Endothelial cell of umbilical vein (primary cell): ENCODE measurements around the gene OOSP4B. TPM values are rescaled to one million over a fixed set of nuclear protein-coding genes. Genes with fewer than 3 reads are reported as not detected.

Source experiments
- BruUV-seq: library from RNA; stranded (reverse); fragments of 400-500 nt; replicated peaks from 2 replicates; lab custom pipeline; 2021; lab: Mats Ljungman, UMichigan
- CTCF ChIA-PET: fragments of 300-600, 350-600 bp; sonication (Branson Sonifier 250); formaldehyde crosslinking; loops from one replicate; lab custom pipeline; 2021; ENCODE audit warnings: antibody characterized with exemption, inconsistent platforms; lab: Charles Lee
- POLR2A ChIA-PET: fragments of 300-600, 350-600 bp; sonication (Branson Sonifier 250); formaldehyde crosslinking; loops from one replicate; lab custom pipeline; 2021; ENCODE audit warnings: antibody characterized with exemption, inconsistent platforms; lab: Charles Lee
- DNase-seq: peaks from one replicate; pipeline ENCODE4 v3.0.0-alpha.2; 2011; ENCODE audit warnings: low read depth, low spot score
- FAIRE-seq: peaks from 2 replicates; lab custom pipeline; 2011; peaks lifted over from hg19 to GRCh38; lab: Jason Lieb, UNC
- H2AFZ ChIP-seq: 2 replicates; pipeline ENCODE4 v1.6.0; 2012; ENCODE audit warnings: low read depth, low read length, control low read depth, inconsistent platforms
- H3K27ac ChIP-seq: 2 replicates; pipeline ENCODE4 v1.5.1; 2011; ENCODE audit warnings: low read depth, mild to moderate bottlenecking, control low read depth, low read length, moderate library complexity; ENCODE audit not compliant: insufficient read depth
- H3K27me3 ChIP-seq, 2 experiments: 2 replicates each; pipeline versions ENCODE4 v1.6.0 to v1.6.1; 2011; ENCODE audit warnings: low read length in 2 of 2, mixed read lengths in 1 of 2; ENCODE audit not compliant: control insufficient read depth in 2 of 2, insufficient read depth in 2 of 2
- H3K36me3 ChIP-seq, 2 experiments: 2 replicates in 1 of 2; 3 replicates in 1 of 2; pipeline ENCODE4 v1.5.1; 2011; ENCODE audit warnings: low read length in 2 of 2, mild to moderate bottlenecking in 1 of 2, moderate library complexity in 1 of 2; ENCODE audit not compliant: control insufficient read depth in 2 of 2, insufficient read depth in 2 of 2; ENCODE audit errors: extremely low read depth in 1 of 2
- H3K4me1 ChIP-seq: 3 replicates; pipeline ENCODE4 v1.5.1; 2011; ENCODE audit warnings: mild to moderate bottlenecking, low read length; ENCODE audit not compliant: control insufficient read depth, insufficient read depth; ENCODE audit errors: extremely low read depth
- H3K4me2 ChIP-seq: 2 replicates; pipeline ENCODE4 v1.6.1; 2011; ENCODE audit warnings: low read length, control low read depth, mixed read lengths; ENCODE audit not compliant: insufficient read depth
- H3K4me3 ChIP-seq, 3 experiments: fragments of 200-600 bp in 1 of 3; sonication (generic), shearing (Covaris generic) in 1 of 3; replicated peaks in 1 of 3; 2 replicates each; pipeline ENCODE4 v1.5.1; 2011 to 2016; ENCODE audit warnings: control low read depth in 3 of 3, low read length in 3 of 3, mild to moderate bottlenecking in 2 of 3, inconsistent platforms in 1 of 3, low read depth in 1 of 3, moderate library complexity in 1 of 3; ENCODE audit not compliant: insufficient read depth in 1 of 3
- H3K79me2 ChIP-seq: 2 replicates; pipeline ENCODE4 v1.6.0; 2012; ENCODE audit warnings: low read length, inconsistent platforms; ENCODE audit not compliant: control insufficient read depth, insufficient read depth
- H3K9ac ChIP-seq: replicated peaks from 2 replicates; pipeline ENCODE3; 2011; ENCODE audit warnings: low read length, control low read depth; ENCODE audit not compliant: insufficient read depth; ENCODE audit errors: extremely low read depth
- H3K9me1 ChIP-seq: replicated peaks from 3 replicates; pipeline ENCODE4 v1.6.0; 2011; ENCODE audit warnings: mild to moderate bottlenecking, low read length; ENCODE audit not compliant: control insufficient read depth, insufficient read depth; ENCODE audit errors: extremely low read depth
- H3K9me3 ChIP-seq: replicated peaks from 2 replicates; pipeline ENCODE4 v1.5.1; 2012; ENCODE audit warnings: low read length, inconsistent platforms; ENCODE audit not compliant: control insufficient read depth, insufficient read depth
- H4K20me1 ChIP-seq: replicated peaks from 2 replicates; pipeline ENCODE3; 2011; ENCODE audit warnings: mild to moderate bottlenecking, low read length; ENCODE audit not compliant: control insufficient read depth, insufficient read depth; ENCODE audit errors: extremely low read depth
- CTCF ChIP-seq, 2 donors: IDR thresholded peaks; 1 replicate in 1 of 2; 2 replicates in 1 of 2; pipeline ENCODE4 v1.5.1; 2011; ENCODE audit warnings: low read length in 2 of 2, mild to moderate bottlenecking in 2 of 2, moderate library complexity in 2 of 2, control low read depth in 1 of 2, inconsistent platforms in 1 of 2, low read depth in 1 of 2; ENCODE audit not compliant: insufficient read depth in 1 of 2; ENCODE audit errors: extremely low read depth in 1 of 2
- EZH2 ChIP-seq: IDR thresholded peaks from 2 replicates; pipeline ENCODE4 v1.6.1; 2012; ENCODE audit warnings: borderline replicate concordance, low read depth, mild to moderate bottlenecking, moderate library complexity, low read length, inconsistent platforms; ENCODE audit not compliant: severe bottlenecking
- FOS ChIP-seq: IDR thresholded peaks from 2 replicates; pipeline ENCODE4 v1.6.1; 2011; ENCODE audit warnings: mild to moderate bottlenecking, low read length, moderate library complexity, borderline replicate concordance; ENCODE audit not compliant: insufficient read depth
- GATA2 ChIP-seq: IDR thresholded peaks from 2 replicates; pipeline ENCODE4 v1.7.0; 2011; ENCODE audit warnings: low read depth, mild to moderate bottlenecking, moderate library complexity, mixed read lengths, low read length; ENCODE audit not compliant: insufficient read length, insufficient read depth
- JUN ChIP-seq: IDR thresholded peaks from 2 replicates; pipeline ENCODE4 v1.6.1; 2011; ENCODE audit warnings: borderline replicate concordance, low read depth; ENCODE audit not compliant: insufficient read length, insufficient read depth
- MAX ChIP-seq: IDR thresholded peaks from 2 replicates; pipeline ENCODE4 v1.6.1; 2011; ENCODE audit not compliant: insufficient read depth, insufficient read length
- MYC ChIP-seq: IDR thresholded peaks from one replicate; pipeline ENCODE4 v1.6.1; 2011; ENCODE audit warnings: mild to moderate bottlenecking, low read depth, low read length
- POLR2A ChIP-seq: IDR thresholded peaks from 2 replicates; pipeline ENCODE4 v1.6.1; 2012; ENCODE audit warnings: low read depth, mild to moderate bottlenecking, control low read depth, low read length
- POLR2AphosphoS5 ChIP-seq: IDR thresholded peaks from 2 replicates; pipeline ENCODE4 v1.6.1; 2012; ENCODE audit warnings: low read depth, mild to moderate bottlenecking, control low read depth, low read length, moderate library complexity; ENCODE audit not compliant: insufficient read depth
- dilution Hi-C: fragments of 300-500 bp; cut with MboI; formaldehyde crosslinking; loops from one replicate; pipeline ENCODE4 v1.15.0; 2019; ENCODE audit warnings: low sequenced_read_pairs; ENCODE audit not compliant: extremely low pct_ligation_motif_present
- intact Hi-C: fragments of 100-400 bp; cut with micrococcal nuclease; formaldehyde crosslinking; loops from one replicate; pipeline ENCODE4 v1.10.0; 2022
- polyA plus RNA-seq, 4 experiments: library from polyadenylated mRNA; depleted of rRNA in 3 of 4; stranded (reverse) in 3 of 4; unstranded in 1 of 4; fragments of >200 nt; gene quantifications; 2 replicates each; pipeline versions ENCODE4 v1.2.1 to v1.2.3, GENCODE V29; 2011 to 2012; ENCODE audit warnings: missing spikeins in 1 of 4
- total RNA-seq: library from RNA; stranded (reverse); gene quantifications from 2 replicates; pipeline ENCODE4 v1.2.3, GENCODE V29; 2021

Gene OOSP4B
- total and polyA plus RNA-seq, 2 donors (not counting 3 experiments of a cell fraction or from before 2014, with no cell fraction given) = not detected

GRCh38 chr11:60080535-60080934 lies 63.6 kb downstream of the OOSP4B start:
- H3K9me3 ChIP-seq = no peaks in the 10 kb centered on the region
- no TSS peak for BruUV-seq
- POLR2A ChIA-PET = no interaction called here

More at GRCh38 chr11:60080535-60080934, 63.6 kb downstream of the OOSP4B start:
- no peak for FAIRE-seq
- intact Hi-C loops (no loop called here), dilution Hi-C loops (no loop called here)
- H2AFZ ChIP-seq = no peak overlapping the region
- H3K9me1 ChIP-seq = no peaks in the 10 kb centered on the region
- H3K9ac ChIP-seq = no peak overlapping the region
- no peak overlapping the region for H3K4me3 ChIP-seq
- H3K4me2 ChIP-seq = no peak overlapping the region
- no peak for DNase-seq
- no peaks in the 10 kb centered on the region for H3K79me2 ChIP-seq
- CTCF ChIA-PET = no interaction called here
- TF ChIP-seq EZH2 (no peak), CTCF (IDR thresholded peaks at IDR 0.05; ENCODE audit: extremely low read depth in 1 of 2, insufficient read depth in 1 of 2, low read depth in 1 of 2, low read length in 2 of 2) (no peak), MAX (no peak), GATA2 (no peak), MYC (no peak), JUN (no peak), POLR2AphosphoS5 (no peak), FOS (no peak), POLR2A (no peak)
- no peaks in the 10 kb centered on the region for H4K20me1 ChIP-seq
- no peak overlapping the region for H3K27ac ChIP-seq
- H3K4me1 ChIP-seq = peaks cover 2% of the 10 kb centered on the region
- H3K36me3 ChIP-seq = no peaks in the 10 kb centered on the region
- peaks cover 0 to 10% of the 10 kb centered on the region in 2 experiments for H3K27me3 ChIP-seq

Other genes with a start within 250 kb of the OOSP4B start
- gene MRPL16, start 206.4 kb upstream of the OOSP4B start, total RNA-seq = 60.3 and 63.9 TPM in 2 replicates
- 60.9 and 84.0 TPM in 2 replicates for gene MRPL16, start 206.4 kb upstream of the OOSP4B start, polyA plus RNA-seq
- not detected in 2 replicates for gene CBLIF, start 171.7 kb upstream of the OOSP4B start, total RNA-seq
- gene CBLIF, start 171.7 kb upstream of the OOSP4B start, polyA plus RNA-seq = not detected in 2 replicates
- gene TCN1, start 150.7 kb upstream of the OOSP4B start, total RNA-seq = not detected in 2 replicates
- gene TCN1, start 150.7 kb upstream of the OOSP4B start, polyA plus RNA-seq = not detected in 2 replicates
- not detected in 2 replicates for gene OOSP3, start 138.4 kb upstream of the OOSP4B start, total RNA-seq
- gene OOSP3, start 138.4 kb upstream of the OOSP4B start, polyA plus RNA-seq = not detected in 2 replicates
- not detected in 2 replicates for gene OOSP1, start 78.7 kb upstream of the OOSP4B start, total RNA-seq
- gene OOSP1, start 78.7 kb upstream of the OOSP4B start, polyA plus RNA-seq = 0.11 TPM in 1 of 2 replicates, not detected in the other
- not detected in 2 replicates for gene OOSP4A, start 53.1 kb upstream of the OOSP4B start, total RNA-seq
- not detected in 2 replicates for gene OOSP4A, start 53.1 kb upstream of the OOSP4B start, polyA plus RNA-seq
- gene OOSP2, start 23.2 kb downstream of the OOSP4B start, total RNA-seq = not detected in 2 replicates
- gene OOSP2, start 23.2 kb downstream of the OOSP4B start, polyA plus RNA-seq = not detected in 2 replicates
- not detected in 2 replicates for gene MS4A3, start 39.5 kb downstream of the OOSP4B start, total RNA-seq
- gene MS4A3, start 39.5 kb downstream of the OOSP4B start, polyA plus RNA-seq = not detected in 2 replicates
- gene MS4A2, start 71.5 kb downstream of the OOSP4B start, total RNA-seq = not detected in 2 replicates
- not detected in 2 replicates for gene MS4A2, start 71.5 kb downstream of the OOSP4B start, polyA plus RNA-seq
- gene MS4A6A, start 165.9 kb downstream of the OOSP4B start, total RNA-seq = 2.7 and 2.9 TPM in 2 replicates
- 4.8 and 5.0 TPM in 2 replicates for gene MS4A6A, start 165.9 kb downstream of the OOSP4B start, polyA plus RNA-seq
- not detected in 2 replicates for gene MS4A4E, start 226.0 kb downstream of the OOSP4B start, total RNA-seq
- not detected in 2 replicates for gene MS4A4E, start 226.0 kb downstream of the OOSP4B start, polyA plus RNA-seq